Uterus (tissue), 2 donors: ENCODE results near the gene ADCY10.

ENCODE experiments used
- POLR2A ChIP-seq, 2 donors: fragments of 450-650 bp; IDR thresholded peaks; one replicate each; pipeline ENCODE4 v1.6.1; 2016; ENCODE audit warnings: antibody characterized with exemption in 2 of 2, mild to moderate bottlenecking in 1 of 2, moderate library complexity in 1 of 2
- TF ChIP-seq, protein P1 (sequence below), 4 experiments: fragments of 200-600 bp in 2 of 4; fragments of 450-650 bp in 2 of 4; sonication (generic) in 2 of 4; IDR thresholded peaks; one replicate each; pipeline ENCODE4 v1.5.1; 2016 to 2019; ENCODE audit warnings: antibody characterized with exemption in 4 of 4, mild to moderate bottlenecking in 2 of 4, moderate library complexity in 1 of 4

DNA sequence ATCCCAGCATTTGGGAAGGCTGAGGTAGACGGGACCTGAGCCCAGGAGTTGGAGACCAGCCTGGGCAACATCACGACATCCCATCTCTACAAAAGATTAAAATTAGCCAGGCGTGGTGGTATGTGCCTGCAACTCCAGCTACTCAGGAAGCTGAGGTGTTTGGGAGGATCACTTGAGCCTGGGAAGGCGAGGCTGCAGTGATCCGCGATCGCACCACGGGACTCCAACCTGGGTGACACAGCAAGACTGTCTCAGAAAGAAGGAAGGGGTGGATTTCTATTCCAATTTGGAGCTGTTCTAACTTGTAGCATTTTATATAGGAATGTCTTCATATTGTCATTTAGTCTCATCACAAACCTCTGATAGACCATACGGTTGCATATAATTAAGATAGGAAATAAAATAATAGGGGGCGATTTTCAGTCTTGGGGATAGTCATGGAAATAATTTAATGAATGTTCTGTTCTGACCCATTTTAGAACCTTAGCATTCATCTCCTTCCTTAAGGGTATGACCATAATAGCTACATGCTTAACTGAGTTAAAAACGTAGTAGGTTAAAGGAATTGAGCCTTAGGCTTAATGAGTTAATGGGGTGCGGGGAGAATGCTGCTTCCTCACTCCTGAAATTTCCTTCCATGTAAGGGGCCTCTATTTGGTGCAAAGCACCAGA, 93.1 kb downstream of the ADCY10 start:
- TF ChIP-seq, protein P1, sequence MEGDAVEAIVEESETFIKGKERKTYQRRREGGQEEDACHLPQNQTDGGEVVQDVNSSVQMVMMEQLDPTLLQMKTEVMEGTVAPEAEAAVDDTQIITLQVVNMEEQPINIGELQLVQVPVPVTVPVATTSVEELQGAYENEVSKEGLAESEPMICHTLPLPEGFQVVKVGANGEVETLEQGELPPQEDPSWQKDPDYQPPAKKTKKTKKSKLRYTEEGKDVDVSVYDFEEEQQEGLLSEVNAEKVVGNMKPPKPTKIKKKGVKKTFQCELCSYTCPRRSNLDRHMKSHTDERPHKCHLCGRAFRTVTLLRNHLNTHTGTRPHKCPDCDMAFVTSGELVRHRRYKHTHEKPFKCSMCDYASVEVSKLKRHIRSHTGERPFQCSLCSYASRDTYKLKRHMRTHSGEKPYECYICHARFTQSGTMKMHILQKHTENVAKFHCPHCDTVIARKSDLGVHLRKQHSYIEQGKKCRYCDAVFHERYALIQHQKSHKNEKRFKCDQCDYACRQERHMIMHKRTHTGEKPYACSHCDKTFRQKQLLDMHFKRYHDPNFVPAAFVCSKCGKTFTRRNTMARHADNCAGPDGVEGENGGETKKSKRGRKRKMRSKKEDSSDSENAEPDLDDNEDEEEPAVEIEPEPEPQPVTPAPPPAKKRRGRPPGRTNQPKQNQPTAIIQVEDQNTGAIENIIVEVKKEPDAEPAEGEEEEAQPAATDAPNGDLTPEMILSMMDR (IDR thresholded peaks at IDR 0.05): no peak
- TF ChIP-seq POLR2A (IDR thresholded peaks at IDR 0.05): no peak
